ENCODE data around the gene PTDSS2. TPM values are rescaled to one million over a fixed set of nuclear protein-coding genes. Genes with fewer than 3 reads are reported as not detected.
A peak's percentile ranks its signal among the peaks of the same experiment; 100 is the strongest.

Gene PTDSS2
- total and polyA plus RNA-seq, 2 of the 13 experiments (the other 11 are each of a cell fraction or from before 2014, with no cell fraction given): 21.7 to 26.4 TPM

GRCh38 chr11:444396-445144 is 5.5 kb upstream of the PTDSS2 start:
- H3K4me1 ChIP-seq (ENCODE audit: insufficient read depth, low read length): peaks cover 77% of the 10 kb centered on the region
- no peak overlapping the region for H3K27ac ChIP-seq (ENCODE audit: extremely low read length, insufficient read depth, low read length)
- BruUV-seq (replicated peaks): no TSS peak
- intact Hi-C loops (cut with micrococcal nuclease; ENCODE audit: unreplicated experiment) (loop anchor here (5.0 kb wide), 1 partner anchor 37 kb away; no protein-coding TSS in a partner anchor), in situ Hi-C loops (cut with HindIII; ENCODE audit: extremely low pct_ligation_motif_present, low pct_unique_long_range_greater_than_20kb) (loop anchor here (5.0 kb wide), 1 partner anchor 37 kb away; no protein-coding TSS in a partner anchor)
- no peaks in the 10 kb centered on the region for H3K9me3 ChIP-seq (ENCODE audit: low read length)
- H4K20me1 ChIP-seq (ENCODE audit: insufficient read depth, low read length): no peaks in the 10 kb centered on the region
- H3K79me2 ChIP-seq (ENCODE audit: insufficient read depth, low read length): no peaks in the 10 kb centered on the region
- H3K4me2 ChIP-seq (ENCODE audit: low read depth, low read length): no peak overlapping the region
- FAIRE-seq (no peak), ATAC-seq (no peak), DNase-seq (ENCODE audit: low spot score) (no peak)
- H3K9ac ChIP-seq (ENCODE audit: insufficient read depth, low read depth, low read length): no peak overlapping the region
- ChIA-PET POLR2A (interaction anchor here (1.1 to 1.5 kb wide), 3 partner anchors 30 to 91 kb away, joined by 3 to 8 read pairs (median 3); partner anchors contain the start of genes HRAS and SIGIRR), CTCF (ENCODE audit: low intra/inter-chr PET ratio, low total read pairs) (no interaction called here)
- no peak overlapping the region for H2AFZ ChIP-seq (ENCODE audit: low read length)
- no peaks in the 10 kb centered on the region for H3K27me3 ChIP-seq (ENCODE audit: control insufficient read depth in 1 of 2, insufficient read depth in 2 of 2, low read length in 2 of 2)
- no peaks in the 10 kb centered on the region for H3K36me3 ChIP-seq (replicated peaks in 1 of 2; ENCODE audit: control insufficient read depth in 1 of 2, insufficient read depth in 2 of 2, low read length in 2 of 2)
- no peak overlapping the region for H3K4me3 ChIP-seq (replicated peaks in 1 of 3; ENCODE audit: insufficient read depth in 1 of 3, low read depth in 2 of 3, low read length in 3 of 3)
- TF ChIP-seq ZNF44 (CRISPR knock-in tag; IDR thresholded peaks at IDR 0.05): no peak
- peak; percentile 59; the same call in 1 of the 2 replicates for TF ChIP-seq MAFF (IDR thresholded peaks at IDR 0.05; ENCODE audit: low read depth, low read length)
- no peak for TF ChIP-seq SNAPC4 (CRISPR knock-in tag; IDR thresholded peaks at IDR 0.05)
- no peak for TF ChIP-seq SMAD9 (CRISPR knock-in tag; IDR thresholded peaks at IDR 0.05)
- 0 out of 2 replicates have a peak, but pooled peaks have one; percentile 56 for TF ChIP-seq ZBTB38 (CRISPR knock-in tag; IDR thresholded peaks at IDR 0.05)
- TF ChIP-seq MAFK (conservative IDR thresholded peaks at IDR 0.05 in 1 of 2, IDR thresholded peaks at IDR 0.05 in 1 of 2; ENCODE audit: low read length in 2 of 2): peak; percentile 37 to 71; a peak in 2 of 4 replicates
- WGBS (ENCODE audit: low lambda C conversion rate): 73% methylated on average over 12 of the region's 12 CpGs
